ENCODE results near the gene MBD5.

MBD5 gene

GRCh38 chr2:148555622-148556294, 534.9 kb downstream of the MBD5 start:
- Histone ChIP-seq H3K4me3 (ENCODE audit: low read length) (no peak overlapping the region), H3K9me3 (ENCODE audit: control insufficient read depth, low read depth, low read length) (no peaks in the 10 kb centered on the region), H3K36me3 (ENCODE audit: control insufficient read depth, low read depth, low read length) (no peaks in the 10 kb centered on the region), H3K4me1 (ENCODE audit: control insufficient read depth, low read depth, low read length) (peaks cover 19% of the 10 kb centered on the region), H3K9ac (ENCODE audit: low read length) (no peak overlapping the region), H3K27ac (ENCODE audit: low read length) (no peak overlapping the region), H3K27me3 (ENCODE audit: control insufficient read depth, insufficient read depth, low read length) (no peaks in the 10 kb centered on the region)

GRCh38 chr2:148557844-148558436, 537.0 kb downstream of the MBD5 start:
- Histone ChIP-seq H3K9ac (ENCODE audit: low read length) (no peak overlapping the region), H3K9me3 (ENCODE audit: control insufficient read depth, low read depth, low read length) (no peaks in the 10 kb centered on the region), H3K27me3 (ENCODE audit: control insufficient read depth, insufficient read depth, low read length) (no peaks in the 10 kb centered on the region), H3K4me1 (ENCODE audit: control insufficient read depth, low read depth, low read length) (peaks cover 19% of the 10 kb centered on the region), H3K4me3 (ENCODE audit: low read length) (no peak overlapping the region), H3K36me3 (ENCODE audit: control insufficient read depth, low read depth, low read length) (no peaks in the 10 kb centered on the region), H3K27ac (ENCODE audit: low read length) (no peak overlapping the region)

GRCh38 chr2:148560496-148560895, 539.6 kb downstream of the MBD5 start:
- Histone ChIP-seq H3K36me3 (ENCODE audit: control insufficient read depth, low read depth, low read length) (no peaks in the 10 kb centered on the region), H3K27me3 (ENCODE audit: control insufficient read depth, insufficient read depth, low read length) (no peaks in the 10 kb centered on the region), H3K4me3 (ENCODE audit: low read length) (no peak overlapping the region), H3K4me1 (ENCODE audit: control insufficient read depth, low read depth, low read length) (peaks cover under 1% of the 10 kb centered on the region), H3K9me3 (ENCODE audit: control insufficient read depth, low read depth, low read length) (no peaks in the 10 kb centered on the region), H3K27ac (ENCODE audit: low read length) (no peak overlapping the region), H3K9ac (ENCODE audit: low read length) (no peak overlapping the region)

GRCh38 chr2:148561389-148561788, 540.5 kb downstream of the MBD5 start:
- no peaks in the 10 kb centered on the region for H3K9me3 ChIP-seq (ENCODE audit: control insufficient read depth, low read depth, low read length)
- H3K4me3 ChIP-seq (ENCODE audit: low read length) = no peak overlapping the region
- H3K36me3 ChIP-seq (ENCODE audit: control insufficient read depth, low read depth, low read length) = no peaks in the 10 kb centered on the region
- no peak overlapping the region for H3K27ac ChIP-seq (ENCODE audit: low read length)
- H3K4me1 ChIP-seq (ENCODE audit: control insufficient read depth, low read depth, low read length) = no peaks in the 10 kb centered on the region
- no peaks in the 10 kb centered on the region for H3K27me3 ChIP-seq (ENCODE audit: control insufficient read depth, insufficient read depth, low read length)
- no peak overlapping the region for H3K9ac ChIP-seq (ENCODE audit: low read length)

GRCh38 chr2:148565272-148565894, 544.5 kb downstream of the MBD5 start:
- Histone ChIP-seq H3K4me3 (ENCODE audit: low read length) (no peak overlapping the region), H3K4me1 (ENCODE audit: control insufficient read depth, low read depth, low read length) (no peaks in the 10 kb centered on the region), H3K9me3 (ENCODE audit: control insufficient read depth, low read depth, low read length) (no peaks in the 10 kb centered on the region), H3K36me3 (ENCODE audit: control insufficient read depth, low read depth, low read length) (no peaks in the 10 kb centered on the region), H3K27me3 (ENCODE audit: control insufficient read depth, insufficient read depth, low read length) (no peaks in the 10 kb centered on the region), H3K9ac (ENCODE audit: low read length) (no peak overlapping the region), H3K27ac (ENCODE audit: low read length) (no peak overlapping the region)
